ENCODE measurements around the gene NOX5. TPM values are rescaled to one million over a fixed set of nuclear protein-coding genes. Genes with fewer than 3 reads are reported as not detected.

The NOX5 gene
- total and polyA plus RNA-seq, 4 donors = under 0.01 to 0.08 (median 0.01) TPM

- no peaks in the 10 kb centered on the region for H3K27me3 ChIP-seq (ENCODE audit: control insufficient read depth in 4 of 4, insufficient read depth in 4 of 4, low read length in 3 of 4)
- H3K4me1 ChIP-seq (ENCODE audit: control insufficient read depth in 4 of 4, insufficient read depth in 4 of 4, low read length in 3 of 4) = no peaks in the 10 kb centered on the region
- H3K4me3 ChIP-seq (ENCODE audit: low read depth in 1 of 3, low read length in 3 of 3) = no peak overlapping the region
- no peak for DNase-seq (ENCODE audit: low spot score)
- H3K9ac ChIP-seq (ENCODE audit: low read depth in 1 of 2, low read length in 2 of 2) = no peak overlapping the region
- no peaks in the 10 kb centered on the region for H3K9me3 ChIP-seq (ENCODE audit: control insufficient read depth in 4 of 4, low read length in 3 of 4)
- WGBS = 85% methylated on average over 4 of the region's 4 CpGs
- H3K36me3 ChIP-seq (ENCODE audit: control insufficient read depth in 4 of 4, insufficient read depth in 3 of 4, low read depth in 1 of 4, low read length in 3 of 4) = no peaks in the 10 kb centered on the region
- TF ChIP-seq FOXA2 (IDR thresholded peaks at IDR 0.05) = no peak
- H3K27ac ChIP-seq (ENCODE audit: low read depth in 1 of 2, low read length in 2 of 2) = no peak overlapping the region
These were observed 11.7 kb upstream of the NOX5 start for GRCh38 chr15:69002783-69003182.

GRCh38 chr15:69004011-69004410 lies 10.5 kb upstream of the NOX5 start:
- H3K9me3 ChIP-seq (ENCODE audit: control insufficient read depth in 4 of 4, low read length in 3 of 4) = no peaks in the 10 kb centered on the region
- no peak for DNase-seq (ENCODE audit: low spot score)
- WGBS = 87% methylated on average over 2 of the region's 2 CpGs
- no peak overlapping the region for H3K9ac ChIP-seq (ENCODE audit: low read depth in 1 of 2, low read length in 2 of 2)
- H3K27me3 ChIP-seq (ENCODE audit: control insufficient read depth in 4 of 4, insufficient read depth in 4 of 4, low read length in 3 of 4) = no peaks in the 10 kb centered on the region
- H3K4me1 ChIP-seq (ENCODE audit: control insufficient read depth in 4 of 4, insufficient read depth in 4 of 4, low read length in 3 of 4) = no peaks in the 10 kb centered on the region
- no peak overlapping the region for H3K27ac ChIP-seq (ENCODE audit: low read depth in 1 of 2, low read length in 2 of 2)
- no peak for TF ChIP-seq SP1 (IDR thresholded peaks at IDR 0.05)
- H3K4me3 ChIP-seq (ENCODE audit: low read depth in 1 of 3, low read length in 3 of 3) = no peak overlapping the region
- no peaks in the 10 kb centered on the region for H3K36me3 ChIP-seq (ENCODE audit: control insufficient read depth in 4 of 4, insufficient read depth in 3 of 4, low read depth in 1 of 4, low read length in 3 of 4)

- TF ChIP-seq RXRA (IDR thresholded peaks at IDR 0.05) (no peak), HNF4A (conservative IDR thresholded peaks at IDR 0.05) (no peak), RAD21 (IDR thresholded peaks at IDR 0.05) (no peak), REST (IDR thresholded peaks at IDR 0.05) (no peak), EGR1 (IDR thresholded peaks at IDR 0.05; ENCODE audit: low read depth in 2 of 2) (no peak), YY1 (IDR thresholded peaks at IDR 0.05) (no peak), NR2F2 (IDR thresholded peaks at IDR 0.05) (no peak), FOXA2 (IDR thresholded peaks at IDR 0.05) (no peak), CTCF (IDR thresholded peaks at IDR 0.05; ENCODE audit: low read depth, low read length, missing input control) (no peak), HNF4G (IDR thresholded peaks at IDR 0.05) (no peak), GABPA (IDR thresholded peaks at IDR 0.05 in 1 of 2, conservative IDR thresholded peaks at IDR 0.05 in 1 of 2) (no peak), JUND (IDR thresholded peaks at IDR 0.05) (no peak)
- TF ChIP-seq, protein P1, sequence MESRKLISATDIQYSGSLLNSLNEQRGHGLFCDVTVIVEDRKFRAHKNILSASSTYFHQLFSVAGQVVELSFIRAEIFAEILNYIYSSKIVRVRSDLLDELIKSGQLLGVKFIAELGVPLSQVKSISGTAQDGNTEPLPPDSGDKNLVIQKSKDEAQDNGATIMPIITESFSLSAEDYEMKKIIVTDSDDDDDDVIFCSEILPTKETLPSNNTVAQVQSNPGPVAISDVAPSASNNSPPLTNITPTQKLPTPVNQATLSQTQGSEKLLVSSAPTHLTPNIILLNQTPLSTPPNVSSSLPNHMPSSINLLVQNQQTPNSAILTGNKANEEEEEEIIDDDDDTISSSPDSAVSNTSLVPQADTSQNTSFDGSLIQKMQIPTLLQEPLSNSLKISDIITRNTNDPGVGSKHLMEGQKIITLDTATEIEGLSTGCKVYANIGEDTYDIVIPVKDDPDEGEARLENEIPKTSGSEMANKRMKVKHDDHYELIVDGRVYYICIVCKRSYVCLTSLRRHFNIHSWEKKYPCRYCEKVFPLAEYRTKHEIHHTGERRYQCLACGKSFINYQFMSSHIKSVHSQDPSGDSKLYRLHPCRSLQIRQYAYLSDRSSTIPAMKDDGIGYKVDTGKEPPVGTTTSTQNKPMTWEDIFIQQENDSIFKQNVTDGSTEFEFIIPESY (IDR thresholded peaks at IDR 0.05) = no peak
- TF ChIP-seq, protein P2, sequence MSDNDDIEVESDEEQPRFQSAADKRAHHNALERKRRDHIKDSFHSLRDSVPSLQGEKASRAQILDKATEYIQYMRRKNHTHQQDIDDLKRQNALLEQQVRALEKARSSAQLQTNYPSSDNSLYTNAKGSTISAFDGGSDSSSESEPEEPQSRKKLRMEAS (IDR thresholded peaks at IDR 0.05) = no peak
- no peak for DNase-seq (ENCODE audit: low spot score)
These were observed 6.4 kb upstream of the NOX5 start for GRCh38 chr15:69008056-69008455.

More at GRCh38 chr15:69008056-69008455, 6.4 kb upstream of the NOX5 start:
- no peaks in the 10 kb centered on the region for H3K27me3 ChIP-seq (ENCODE audit: control insufficient read depth in 4 of 4, insufficient read depth in 4 of 4, low read length in 3 of 4)
- no peak overlapping the region for H3K4me3 ChIP-seq (ENCODE audit: low read depth in 1 of 3, low read length in 3 of 3)
- H3K4me1 ChIP-seq (ENCODE audit: control insufficient read depth in 4 of 4, insufficient read depth in 4 of 4, low read length in 3 of 4) = no peaks in the 10 kb centered on the region
- H3K9me3 ChIP-seq (ENCODE audit: control insufficient read depth in 4 of 4, low read length in 3 of 4) = no peaks in the 10 kb centered on the region
- H3K36me3 ChIP-seq (ENCODE audit: control insufficient read depth in 4 of 4, insufficient read depth in 3 of 4, low read depth in 1 of 4, low read length in 3 of 4) = no peaks in the 10 kb centered on the region
- H3K9ac ChIP-seq (ENCODE audit: low read depth in 1 of 2, low read length in 2 of 2) = no peak overlapping the region
- H3K27ac ChIP-seq (ENCODE audit: low read depth in 1 of 2, low read length in 2 of 2) = no peak overlapping the region

Data from liver (tissue), 9 donors.